AG09319 (cell line): ENCODE results near the gene NOL11.
"Not testable (repeated sequence)": the region's sequence is repeated elsewhere in the genome, so short reads cannot be mapped to it uniquely, and the experiment has no call there.

ENCODE experiments used
- DNase-seq: peaks from one replicate; pipeline ENCODE4 v3.0.0-alpha.2; 2010; ENCODE audit warnings: low read depth; ENCODE audit errors: extremely low read depth
- CTCF ChIP-seq: IDR thresholded peaks from 2 replicates; pipeline ENCODE4 v1.5.1; 2011; ENCODE audit warnings: low read depth, mild to moderate bottlenecking, inconsistent platforms, low read length, moderate library complexity

The NOL11 gene

GRCh38 chr17:67742025-67742424 lies 24.3 kb downstream of the NOL11 start:
- TF ChIP-seq CTCF = no peak
- DNase-seq = no peak

- DNase-seq = no peak
- no peak for TF ChIP-seq CTCF
Observed at GRCh38 chr17:67746704-67747571, 29.2 kb downstream of the NOL11 start.

GRCh38 chr17:67747681-67748235 lies 30.0 kb downstream of the NOL11 start:
- no peak for DNase-seq
- TF ChIP-seq CTCF = no peak

GRCh38 chr17:67750067-67750466 lies 32.3 kb downstream of the NOL11 start:
- TF ChIP-seq CTCF = no peak
- no peak for DNase-seq

GRCh38 chr17:67751101-67752074 lies 33.7 kb downstream of the NOL11 start:
- no peak for DNase-seq
- TF ChIP-seq CTCF = no peak

- DNase-seq = not testable (repeated sequence)
Observed at GRCh38 chr17:67752160-67752559, 34.4 kb downstream of the NOL11 start.

- no peak for TF ChIP-seq CTCF
- no peak for DNase-seq
Observed at GRCh38 chr17:67753026-67753425, 35.3 kb downstream of the NOL11 start.
